H9 (cell line): Measurements from ENCODE around the gene FHL2. TPM values are rescaled to one million over a fixed set of nuclear protein-coding genes. Genes with fewer than 3 reads are reported as not detected.

Experiments
- DNase-seq: peaks from one replicate; pipeline ENCODE4 v3.0.0-alpha.2; 2017
- H2AFZ ChIP-seq: one replicate; pipeline ENCODE4 v1.6.1; 2013; ENCODE audit warnings: mild to moderate bottlenecking, low read length, control low read depth, moderate library complexity
- H2AK5ac ChIP-seq: 2 replicates; pipeline ENCODE4 v1.6.1; 2013; ENCODE audit warnings: low read length, control low read depth, mixed read lengths; ENCODE audit not compliant: insufficient read length
- H2BK120ac ChIP-seq: one replicate; pipeline ENCODE4 v1.6.1; 2013; ENCODE audit warnings: low read depth, mild to moderate bottlenecking, low read length, control low read depth, inconsistent platforms; ENCODE audit not compliant: poor library complexity, severe bottlenecking
- H2BK12ac ChIP-seq: 2 replicates; pipeline ENCODE4 v1.6.1; 2013; ENCODE audit warnings: low read length, control low read depth, mixed read lengths, low read depth; ENCODE audit not compliant: insufficient read length
- H2BK15ac ChIP-seq: 2 replicates; pipeline ENCODE4 v1.6.1; 2013; ENCODE audit warnings: low read depth, low read length, control low read depth
- H2BK20ac ChIP-seq: one replicate; pipeline ENCODE4 v1.6.1; 2013; ENCODE audit warnings: low read depth, mild to moderate bottlenecking, low read length, control low read depth, inconsistent platforms; ENCODE audit not compliant: poor library complexity, severe bottlenecking
- H2BK5ac ChIP-seq: 2 replicates; pipeline ENCODE4 v1.6.1; 2013; ENCODE audit warnings: low read length, control low read depth, mixed read lengths; ENCODE audit not compliant: insufficient read length
- H3K14ac ChIP-seq: 2 replicates; pipeline ENCODE4 v1.6.1; 2013; ENCODE audit warnings: low read length, control low read depth; ENCODE audit not compliant: insufficient read depth
- H3K18ac ChIP-seq: 2 replicates; pipeline ENCODE4 v1.6.1; 2013; ENCODE audit warnings: low read depth, mild to moderate bottlenecking, mixed read lengths, low read length, control low read depth; ENCODE audit not compliant: insufficient read length
- H3K23ac ChIP-seq: 2 replicates; pipeline ENCODE4 v1.6.1; 2013; ENCODE audit warnings: low read length, control low read depth, mixed read lengths, low read depth; ENCODE audit not compliant: insufficient read length
- H3K23me2 ChIP-seq: 2 replicates; pipeline ENCODE4 v1.6.1; 2013; ENCODE audit warnings: low read depth, mild to moderate bottlenecking, mixed read lengths, low read length, control low read depth; ENCODE audit not compliant: insufficient read length, poor library complexity, severe bottlenecking
- H3K27ac ChIP-seq: 2 replicates; pipeline ENCODE4 v1.5.1; 2013; ENCODE audit warnings: low read length, control low read depth, mixed read lengths, low read depth; ENCODE audit not compliant: insufficient read length
- H3K27me3 ChIP-seq: 2 replicates; pipeline ENCODE4 v1.6.1; 2013; ENCODE audit warnings: low read length, control low read depth, inconsistent platforms; ENCODE audit not compliant: insufficient read depth
- H3K4ac ChIP-seq: 2 replicates; pipeline ENCODE4 v1.6.1; 2013; ENCODE audit warnings: low read depth, mild to moderate bottlenecking, control low read depth, inconsistent platforms, low read length, moderate library complexity
- H3K4me1 ChIP-seq: 2 replicates; pipeline ENCODE4 v1.6.1; 2013; ENCODE audit warnings: low read length, control low read depth, inconsistent platforms; ENCODE audit not compliant: insufficient read depth
- H3K4me2 ChIP-seq: 2 replicates; pipeline ENCODE4 v1.6.1; 2013; ENCODE audit warnings: low read length, control low read depth, mixed read lengths; ENCODE audit not compliant: insufficient read length, insufficient read depth
- H3K56ac ChIP-seq: 2 replicates; pipeline ENCODE4 v1.6.1; 2013; ENCODE audit warnings: low read depth, mild to moderate bottlenecking, mixed read lengths, low read length, control low read depth; ENCODE audit not compliant: insufficient read length
- H3K79me1 ChIP-seq: 2 replicates; pipeline ENCODE4 v1.6.1; 2013; ENCODE audit warnings: low read depth, mild to moderate bottlenecking, moderate library complexity, low read length, control low read depth, inconsistent platforms; ENCODE audit not compliant: insufficient read depth, poor library complexity, severe bottlenecking
- H3K79me2 ChIP-seq: 2 replicates; pipeline ENCODE4 v1.6.1; 2013; ENCODE audit warnings: low read length, control low read depth, inconsistent platforms; ENCODE audit not compliant: insufficient read depth
- H3K9ac ChIP-seq: 2 replicates; pipeline ENCODE4 v1.6.1; 2013; ENCODE audit warnings: low read length, control low read depth, mixed read lengths; ENCODE audit not compliant: insufficient read length; ENCODE audit errors: extremely low read depth
- H3K9me3 ChIP-seq: one replicate; pipeline ENCODE4 v1.6.1; 2013; ENCODE audit warnings: low read depth, low read length, inconsistent platforms; ENCODE audit not compliant: control insufficient read depth
- H3T11ph ChIP-seq: one replicate; pipeline ENCODE4 v1.6.1; 2013; ENCODE audit warnings: mild to moderate bottlenecking, low read length, control low read depth, inconsistent platforms
- H4K20me1 ChIP-seq: one replicate; pipeline ENCODE4 v1.6.1; 2013; ENCODE audit not compliant: control insufficient read depth, insufficient read length, insufficient read depth
- H4K5ac ChIP-seq: 2 replicates; pipeline ENCODE4 v1.6.1; 2013; ENCODE audit warnings: low read depth, mild to moderate bottlenecking, mixed read lengths, low read length, control low read depth; ENCODE audit not compliant: insufficient read length
- H4K8ac ChIP-seq: replicated peaks from 2 replicates; pipeline ENCODE4 v1.6.1; 2013; ENCODE audit warnings: low read length, control low read depth, mixed read lengths, low read depth; ENCODE audit not compliant: insufficient read length
- H4K91ac ChIP-seq: 2 replicates; pipeline ENCODE4 v1.6.1; 2013; ENCODE audit warnings: low read depth, mild to moderate bottlenecking, moderate library complexity, mixed read lengths, low read length, control low read depth; ENCODE audit not compliant: insufficient read length
- H3K27ac Mint-ChIP-seq, 3 experiments: 2 replicates in 2 of 3; 3 replicates in 1 of 3; pipeline ENCODE4 v1.8.0; 2020 to 2021; ENCODE audit warnings: mixed read lengths in 3 of 3, mild to moderate bottlenecking in 1 of 3, moderate library complexity in 1 of 3
- H3K27me3 Mint-ChIP-seq: 2 replicates; pipeline ENCODE4 v1.8.0; 2021; ENCODE audit warnings: low read depth, mild to moderate bottlenecking, moderate library complexity, mixed read lengths
- H3K36me3 Mint-ChIP-seq, 3 experiments: 2 replicates in 2 of 3; 3 replicates in 1 of 3; pipeline ENCODE4 v1.8.0; 2020 to 2021; ENCODE audit warnings: low read depth in 3 of 3, mixed read lengths in 3 of 3; ENCODE audit not compliant: insufficient read depth in 1 of 3
- H3K4me1 Mint-ChIP-seq, 2 experiments: 2 replicates each; pipeline ENCODE4 v1.8.0; 2020; ENCODE audit warnings: mixed read lengths in 2 of 2
- H3K4me3 Mint-ChIP-seq, 2 experiments: 2 replicates in 1 of 2; 3 replicates in 1 of 2; pipeline ENCODE4 v1.8.0; 2020 to 2021; ENCODE audit warnings: mild to moderate bottlenecking in 2 of 2, mixed read lengths in 2 of 2, moderate library complexity in 1 of 2
- H3K9me3 Mint-ChIP-seq, 2 experiments: 2 replicates in 1 of 2; 3 replicates in 1 of 2; pipeline ENCODE4 v1.8.0; 2020; ENCODE audit warnings: mild to moderate bottlenecking in 2 of 2, mixed read lengths in 2 of 2, moderate library complexity in 1 of 2
- CTCF ChIP-seq: fragments of 200-600 bp; sonication (generic); conservative IDR thresholded peaks from 3 replicates; pipeline ENCODE4 v1.8.0; 2021; ENCODE audit warnings: antibody characterized with exemption, mild to moderate bottlenecking
- WGBS: extraction: QIAGEN DNeasy Blood & Tissue Kit; methylation state at CpG from one replicate; pipeline ENCODE4 v1.1.7; 2013; ENCODE audit warnings: missing lambda C conversion rate, low lambda C conversion rate, mixed read lengths; ENCODE audit not compliant: insufficient read length; ENCODE audit errors: extremely low coverage; 5-methylcytosine and 5-hydroxymethylcytosine counted together
- total RNA-seq: library from RNA; stranded (reverse); gene quantifications from 2 replicates; pipeline ENCODE4 v1.2.1, GENCODE V29; 2021

The FHL2 gene
- total RNA-seq, 1 experiment from 2014 or later, result 34.9 TPM

GRCh38 chr2:105385731-105386540 lies 12.9 kb downstream of the FHL2 start:
- no peak overlapping the region for H3T11ph ChIP-seq
- no peaks in the 10 kb centered on the region for H3K27me3 ChIP-seq
- H2BK20ac ChIP-seq, result no peak overlapping the region
- no peak overlapping the region for H3K18ac ChIP-seq
- no peak overlapping the region for H3K14ac ChIP-seq
- H3K4ac ChIP-seq, result no peak overlapping the region
- no peak overlapping the region for H3K56ac ChIP-seq
- H2BK5ac ChIP-seq, result no peak overlapping the region
- no peaks in the 10 kb centered on the region; the same call in 1 of the 2 replicates for H3K27me3 Mint-ChIP-seq
- no peaks in the 10 kb centered on the region for H3K4me1 Mint-ChIP-seq
- no peaks in the 10 kb centered on the region for H4K20me1 ChIP-seq
- TF ChIP-seq CTCF, result no peak
- no peak overlapping the region for H3K4me2 ChIP-seq
- WGBS, result no CpG with 5 or more reads among the region's 20 CpGs
- H2BK12ac ChIP-seq, result no peak overlapping the region
- H3K4me3 Mint-ChIP-seq, result no peak overlapping the region
- no peak overlapping the region for H3K27ac ChIP-seq
- no peaks in the 10 kb centered on the region for H3K23me2 ChIP-seq
- H3K9me3 Mint-ChIP-seq, result no peaks in the 10 kb centered on the region
- no peaks in the 10 kb centered on the region for H3K79me1 ChIP-seq
- no peak overlapping the region for H2BK15ac ChIP-seq
- H3K27ac Mint-ChIP-seq, result no peak overlapping the region; a peak in 1 of 7 replicates
- no peak for DNase-seq
- no peak overlapping the region for H2AFZ ChIP-seq
- no peak overlapping the region for H2AK5ac ChIP-seq
- no peaks in the 10 kb centered on the region for H3K4me1 ChIP-seq
- H3K36me3 Mint-ChIP-seq, result peaks cover 7 to 55% (median 48%) of the 10 kb centered on the region in 3 experiments
- H3K9me3 ChIP-seq, result no peaks in the 10 kb centered on the region
- no peak overlapping the region for H4K8ac ChIP-seq
- no peak overlapping the region for H4K5ac ChIP-seq
- no peak overlapping the region for H3K9ac ChIP-seq
- H3K79me2 ChIP-seq, result no peaks in the 10 kb centered on the region
- H2BK120ac ChIP-seq, result no peak overlapping the region
- no peak overlapping the region for H4K91ac ChIP-seq
- H3K23ac ChIP-seq, result no peak overlapping the region
